GM12864 (cell line): Measurements from ENCODE around the gene SLC39A1.

Source experiments
- DNase-seq: peaks from one replicate; pipeline ENCODE4 v3.0.0-alpha.2; 2011; ENCODE audit warnings: low read depth
- H3K4me3 ChIP-seq: 2 replicates; pipeline ENCODE4 v1.5.1; 2011; ENCODE audit warnings: mild to moderate bottlenecking, low read depth, low read length, control low read depth
- CTCF ChIP-seq: IDR thresholded peaks from 2 replicates; pipeline ENCODE4 v1.5.1; 2011; ENCODE audit warnings: low read depth, mild to moderate bottlenecking, moderate library complexity, low read length, control low read depth, inconsistent platforms; ENCODE audit errors: missing control alignments

Gene SLC39A1

GRCh38 chr1:153958111-153958960 is 5.0 kb downstream of the SLC39A1 start, which contains the start of gene CRTC2:
Gene CRTC2 (minus strand): TSS chr1:153958612. CDS start chr1:153958497, 115 bp downstream.
- no peak for TF ChIP-seq CTCF
- DNase-seq = peak; percentile 94
- H3K4me3 ChIP-seq = peak within 1 kb of the TSS; percentile 94

- peak overlapping the region; percentile 94 for H3K4me3 ChIP-seq
- DNase-seq = no peak
- TF ChIP-seq CTCF = no peak
Observed at GRCh38 chr1:153957744-153958110, 5.6 kb downstream of the SLC39A1 start.

- no peak for DNase-seq
- TF ChIP-seq CTCF = no peak
Observed at GRCh38 chr1:153956997-153957715, 6.2 kb downstream of the SLC39A1 start.

GRCh38 chr1:153954826-153955225 is 8.5 kb downstream of the SLC39A1 start:
- TF ChIP-seq CTCF = no peak
- DNase-seq = no peak
- H3K4me3 ChIP-seq = no peak overlapping the region

More at GRCh38 chr1:153956997-153957715, 6.2 kb downstream of the SLC39A1 start:
- H3K4me3 ChIP-seq = peak overlapping the region; percentile 94

- DNase-seq = no peak
- no peak overlapping the region for H3K4me3 ChIP-seq
- no peak for TF ChIP-seq CTCF
Observed at GRCh38 chr1:153953859-153954365, 9.4 kb downstream of the SLC39A1 start.

- TF ChIP-seq CTCF = no peak
- H3K4me3 ChIP-seq = no peak overlapping the region
- no peak for DNase-seq
Observed at GRCh38 chr1:153951801-153952200, 11.5 kb downstream of the SLC39A1 start.
